Keratinocyte (primary cell): ENCODE results near the gene ILKAP. TPM values are rescaled to one million over a fixed set of nuclear protein-coding genes. Genes with fewer than 3 reads are reported as not detected.

Experiments
- DNase-seq: peaks from one replicate; pipeline ENCODE4 v3.0.0-alpha.2; 2011; ENCODE audit warnings: low read depth, missing footprints, low spot score
- FAIRE-seq: peaks from 2 replicates; lab custom pipeline; 2011; peaks lifted over from hg19 to GRCh38; lab: Jason Lieb, UNC
- H2AFZ ChIP-seq: 2 replicates; pipeline ENCODE4 v1.6.0; 2012; ENCODE audit warnings: low read length, control low read depth, inconsistent platforms; ENCODE audit not compliant: control insufficient read depth
- H3K27ac ChIP-seq: 2 replicates; pipeline ENCODE4 v1.5.1; 2011; ENCODE audit warnings: low read length; ENCODE audit not compliant: control insufficient read depth, insufficient read depth
- H3K27me3 ChIP-seq: 3 replicates; pipeline ENCODE4 v1.6.0; 2011; ENCODE audit warnings: low read length; ENCODE audit not compliant: control insufficient read depth, insufficient read depth; ENCODE audit errors: extremely low read depth
- H3K36me3 ChIP-seq, 2 experiments: 2 replicates in 1 of 2; 3 replicates in 1 of 2; pipeline ENCODE4 v1.5.1; 2011; ENCODE audit warnings: low read length in 2 of 2, mild to moderate bottlenecking in 1 of 2; ENCODE audit not compliant: control insufficient read depth in 2 of 2, insufficient read depth in 2 of 2; ENCODE audit errors: extremely low read depth in 1 of 2
- H3K4me1 ChIP-seq: 3 replicates; pipeline ENCODE4 v1.5.1; 2011; ENCODE audit warnings: low read length; ENCODE audit not compliant: control insufficient read depth, insufficient read depth; ENCODE audit errors: extremely low read depth
- H3K4me2 ChIP-seq: 3 replicates; pipeline ENCODE4 v1.6.0; 2011; ENCODE audit warnings: low read depth, low read length; ENCODE audit not compliant: control insufficient read depth, insufficient read depth; ENCODE audit errors: extremely low read depth
- H3K4me3 ChIP-seq, 3 experiments: fragments of 200-600 bp in 1 of 3; sonication (generic) in 1 of 3; 2 replicates in 2 of 3; 3 replicates in 1 of 3; pipeline ENCODE4 v1.5.1; 2011 to 2016; ENCODE audit warnings: low read length in 3 of 3, mild to moderate bottlenecking in 3 of 3, control low read depth in 2 of 3, inconsistent platforms in 1 of 3, low read depth in 1 of 3, mixed read lengths in 1 of 3, mixed run types in 1 of 3, moderate library complexity in 1 of 3; ENCODE audit not compliant: control insufficient read depth in 2 of 3, insufficient read depth in 2 of 3; ENCODE audit errors: extremely low read depth in 1 of 3
- H3K79me2 ChIP-seq: 2 replicates; pipeline ENCODE4 v1.6.0; 2012; ENCODE audit warnings: low read length; ENCODE audit not compliant: control insufficient read depth, insufficient read depth
- H3K9ac ChIP-seq: 3 replicates; pipeline ENCODE4 v1.6.0; 2011; ENCODE audit warnings: low read length; ENCODE audit not compliant: control insufficient read depth, insufficient read depth; ENCODE audit errors: extremely low read depth
- H3K9me1 ChIP-seq: 3 replicates; pipeline ENCODE4 v1.6.0; 2011; ENCODE audit warnings: low read length; ENCODE audit not compliant: control insufficient read depth, insufficient read depth; ENCODE audit errors: extremely low read depth
- H3K9me3 ChIP-seq: 2 replicates; pipeline ENCODE4 v1.5.1; 2012; ENCODE audit warnings: low read depth, low read length; ENCODE audit not compliant: control insufficient read depth
- H4K20me1 ChIP-seq: 3 replicates; pipeline ENCODE4 v1.6.0; 2011; ENCODE audit warnings: low read length; ENCODE audit not compliant: control insufficient read depth, insufficient read depth; ENCODE audit errors: extremely low read depth
- CTCF ChIP-seq, 3 experiments: IDR thresholded peaks in 1 of 3; conservative IDR thresholded peaks in 1 of 3; optimal IDR thresholded peaks in 1 of 3; 2 replicates in 2 of 3; 3 replicates in 1 of 3; pipeline versions ENCODE3 to v1.5.1; 2011; ENCODE audit warnings: low read length in 3 of 3, mild to moderate bottlenecking in 3 of 3, moderate library complexity in 2 of 3, control low read depth in 1 of 3, inconsistent platforms in 1 of 3; ENCODE audit not compliant: insufficient read depth in 2 of 3; ENCODE audit errors: extremely low read depth in 1 of 3
- EZH2 ChIP-seq: IDR thresholded peaks from one replicate; pipeline ENCODE4 v1.6.1; 2012; ENCODE audit warnings: inconsistent platforms, mild to moderate bottlenecking, low read length, moderate library complexity
- dilution Hi-C: fragments of 300-500 bp; cut with MboI; formaldehyde crosslinking; loops from one replicate; pipeline ENCODE4 v1.7.0; 2020; ENCODE audit warnings: low sequenced_read_pairs; ENCODE audit not compliant: extremely low pct_ligation_motif_present
- polyA plus RNA-seq, 5 experiments: library from polyadenylated mRNA; depleted of rRNA in 3 of 5; stranded (reverse) in 3 of 5; stranded (forward) in 1 of 5; unstranded in 1 of 5; fragments of >200 nt; gene quantifications; 1 replicate in 1 of 5; 2 replicates in 3 of 5; 3 replicates in 1 of 5; pipeline versions ENCODE4 v1.2.1 to v1.2.3, GENCODE V29; 2011 to 2012; ENCODE audit warnings: missing spikeins in 2 of 5, low read depth in 1 of 5, low replicate concordance in 1 of 5

Gene ILKAP
- polyA plus RNA-seq, 1 donor (not counting 4 experiments of a cell fraction or from before 2014, with no cell fraction given) = 39.1 TPM

GRCh38 chr2:238140040-238140439 lies 63.5 kb downstream of the ILKAP start:
- no peak overlapping the region for H3K4me2 ChIP-seq
- no peaks in the 10 kb centered on the region for H3K9me3 ChIP-seq
- H3K4me1 ChIP-seq = peaks cover 30% of the 10 kb centered on the region
- H3K79me2 ChIP-seq = no peaks in the 10 kb centered on the region
- dilution Hi-C loops = no loop called here
- H3K9me1 ChIP-seq = no peaks in the 10 kb centered on the region
- H2AFZ ChIP-seq = no peak overlapping the region
- H3K4me3 ChIP-seq = no peak overlapping the region
- FAIRE-seq (no peak), DNase-seq (no peak)
- H3K36me3 ChIP-seq = no peaks in the 10 kb centered on the region
- H3K9ac ChIP-seq = no peak overlapping the region
- H4K20me1 ChIP-seq = no peaks in the 10 kb centered on the region
- no peaks in the 10 kb centered on the region for H3K27me3 ChIP-seq
- H3K27ac ChIP-seq = no peak overlapping the region
- TF ChIP-seq CTCF (optimal IDR thresholded peaks at IDR 0.05 in 1 of 3, IDR thresholded peaks at IDR 0.05 in 1 of 3, conservative IDR thresholded peaks at IDR 0.05 in 1 of 3; ENCODE audit: extremely low read depth in 1 of 3, insufficient read depth in 2 of 3, low read length in 3 of 3) (no peak), EZH2 (no peak)

GRCh38 chr2:238139196-238140039 lies 64.1 kb downstream of the ILKAP start:
- no peaks in the 10 kb centered on the region for H3K79me2 ChIP-seq
- H3K4me1 ChIP-seq = peaks cover 30% of the 10 kb centered on the region
- H3K36me3 ChIP-seq = no peaks in the 10 kb centered on the region
- no peak overlapping the region for H3K27ac ChIP-seq
- H3K4me2 ChIP-seq = no peak overlapping the region
- DNase-seq (no peak), FAIRE-seq (no peak)
- H3K9me1 ChIP-seq = no peaks in the 10 kb centered on the region
- H3K4me3 ChIP-seq = no peak overlapping the region
- H3K27me3 ChIP-seq = no peaks in the 10 kb centered on the region
- no peaks in the 10 kb centered on the region for H4K20me1 ChIP-seq
- no peak overlapping the region for H3K9ac ChIP-seq
- no peaks in the 10 kb centered on the region for H3K9me3 ChIP-seq
- dilution Hi-C loops = no loop called here
- TF ChIP-seq EZH2 = no peak
- TF ChIP-seq CTCF (optimal IDR thresholded peaks at IDR 0.05 in 1 of 3, IDR thresholded peaks at IDR 0.05 in 1 of 3, conservative IDR thresholded peaks at IDR 0.05 in 1 of 3; ENCODE audit: extremely low read depth in 1 of 3, insufficient read depth in 2 of 3, low read length in 3 of 3) = peak in 2 of 3 experiments; percentile 40 to 84
- no peak overlapping the region for H2AFZ ChIP-seq
